SK-N-SH (cell line): ENCODE data around the gene THBS2.

Experiments
- EZH2phosphoT487 ChIP-seq: fragments of 200-600 bp; sonication (generic); IDR thresholded peaks from 2 replicates; pipeline ENCODE4 v1.6.1; 2017; ENCODE audit warnings: low read depth, mixed run types, mild to moderate bottlenecking, antibody characterized with exemption, moderate library complexity, borderline replicate concordance
- JUND ChIP-seq: IDR thresholded peaks from 2 replicates; pipeline ENCODE4 v1.4.0; 2012
- SIN3A ChIP-seq: IDR thresholded peaks from 2 replicates; pipeline ENCODE4 v1.6.1; 2012; ENCODE audit warnings: low read depth, mild to moderate bottlenecking, low read length, moderate library complexity, borderline replicate concordance
- TF ChIP-seq, protein P1 (sequence below): fragments of 200-600 bp; sonication (generic); IDR thresholded peaks from 2 replicates; pipeline ENCODE4 v1.6.1; 2017; ENCODE audit warnings: antibody characterized with exemption, mild to moderate bottlenecking, moderate library complexity
- TF ChIP-seq, protein P2 (sequence below): IDR thresholded peaks from 2 replicates; pipeline ENCODE4; 2012

DNA sequence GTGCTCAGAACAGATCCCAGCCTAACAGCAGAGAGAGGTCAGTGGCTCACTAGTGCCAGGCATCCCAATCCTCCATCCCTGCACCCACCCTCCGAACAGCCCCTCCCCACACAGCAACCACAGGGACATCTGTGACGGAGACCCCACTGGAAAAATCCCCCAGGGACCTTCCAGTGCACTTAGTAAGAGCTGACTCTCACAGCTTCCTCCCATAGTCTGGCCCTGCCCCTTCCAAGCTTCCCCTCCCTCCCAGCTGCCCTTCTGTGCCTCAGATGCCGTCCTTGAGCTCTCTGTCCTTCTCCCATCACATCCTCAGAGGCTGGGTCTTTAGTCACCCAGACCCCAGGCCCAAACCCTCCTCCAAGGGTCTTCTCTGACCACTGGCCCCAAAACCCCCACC is 9.7 kb upstream of the THBS2 start:
- TF ChIP-seq, protein P1, sequence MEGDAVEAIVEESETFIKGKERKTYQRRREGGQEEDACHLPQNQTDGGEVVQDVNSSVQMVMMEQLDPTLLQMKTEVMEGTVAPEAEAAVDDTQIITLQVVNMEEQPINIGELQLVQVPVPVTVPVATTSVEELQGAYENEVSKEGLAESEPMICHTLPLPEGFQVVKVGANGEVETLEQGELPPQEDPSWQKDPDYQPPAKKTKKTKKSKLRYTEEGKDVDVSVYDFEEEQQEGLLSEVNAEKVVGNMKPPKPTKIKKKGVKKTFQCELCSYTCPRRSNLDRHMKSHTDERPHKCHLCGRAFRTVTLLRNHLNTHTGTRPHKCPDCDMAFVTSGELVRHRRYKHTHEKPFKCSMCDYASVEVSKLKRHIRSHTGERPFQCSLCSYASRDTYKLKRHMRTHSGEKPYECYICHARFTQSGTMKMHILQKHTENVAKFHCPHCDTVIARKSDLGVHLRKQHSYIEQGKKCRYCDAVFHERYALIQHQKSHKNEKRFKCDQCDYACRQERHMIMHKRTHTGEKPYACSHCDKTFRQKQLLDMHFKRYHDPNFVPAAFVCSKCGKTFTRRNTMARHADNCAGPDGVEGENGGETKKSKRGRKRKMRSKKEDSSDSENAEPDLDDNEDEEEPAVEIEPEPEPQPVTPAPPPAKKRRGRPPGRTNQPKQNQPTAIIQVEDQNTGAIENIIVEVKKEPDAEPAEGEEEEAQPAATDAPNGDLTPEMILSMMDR: no peak
- no peak for TF ChIP-seq SIN3A
- TF ChIP-seq EZH2phosphoT487: no peak
- TF ChIP-seq, protein P2, sequence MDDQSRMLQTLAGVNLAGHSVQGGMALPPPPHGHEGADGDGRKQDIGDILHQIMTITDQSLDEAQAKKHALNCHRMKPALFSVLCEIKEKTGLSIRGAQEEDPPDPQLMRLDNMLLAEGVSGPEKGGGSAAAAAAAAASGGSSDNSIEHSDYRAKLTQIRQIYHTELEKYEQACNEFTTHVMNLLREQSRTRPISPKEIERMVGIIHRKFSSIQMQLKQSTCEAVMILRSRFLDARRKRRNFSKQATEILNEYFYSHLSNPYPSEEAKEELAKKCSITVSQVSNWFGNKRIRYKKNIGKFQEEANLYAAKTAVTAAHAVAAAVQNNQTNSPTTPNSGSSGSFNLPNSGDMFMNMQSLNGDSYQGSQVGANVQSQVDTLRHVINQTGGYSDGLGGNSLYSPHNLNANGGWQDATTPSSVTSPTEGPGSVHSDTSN: no peak
- no peak for TF ChIP-seq JUND
